ENCODE measurements around the gene VAV3.
"Not testable (repeated sequence)": the region's sequence is repeated elsewhere in the genome, so short reads cannot be mapped to it uniquely, and the experiment has no call there.

Gene VAV3

DNA sequence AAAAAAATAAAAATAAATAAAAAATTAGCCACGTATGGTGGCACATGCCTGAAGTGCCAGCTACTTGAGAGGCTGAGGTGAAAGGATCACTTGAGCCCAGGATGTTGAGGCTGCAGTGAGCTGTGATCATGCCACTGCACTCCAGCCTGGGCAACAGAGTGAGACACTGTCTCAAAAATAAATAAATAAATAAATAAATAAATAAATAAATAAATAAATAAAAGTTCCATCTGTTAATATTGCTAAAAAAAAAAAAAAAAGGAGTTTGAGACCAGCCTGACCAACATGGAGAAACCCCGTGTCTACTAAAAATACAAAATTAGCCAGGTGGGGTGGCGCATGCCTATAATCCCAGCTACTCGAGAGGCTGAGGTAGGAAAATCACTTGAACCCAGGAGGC, 244.8 kb downstream of the VAV3 start:
- H2AFZ ChIP-seq (ENCODE audit: low read length); H3K79me1 ChIP-seq (ENCODE audit: low read depth, low read length); H2BK15ac ChIP-seq (ENCODE audit: low read length); H3K4me2 ChIP-seq (ENCODE audit: insufficient read depth, low read length, poor library complexity, severe bottlenecking); DNase-seq (ENCODE audit: low spot score); H3K27ac ChIP-seq (replicated peaks; ENCODE audit: low read length); H3K27me3 ChIP-seq (ENCODE audit: control insufficient read depth in 3 of 3, insufficient read depth in 3 of 3, low read depth in 1 of 3, low read length in 3 of 3); H3K23ac ChIP-seq (ENCODE audit: low read depth, low read length, poor library complexity); H3K9me3 ChIP-seq (replicated peaks in 1 of 2; ENCODE audit: control insufficient read depth in 2 of 2, insufficient read depth in 1 of 2, low read depth in 1 of 2, low read length in 2 of 2); H2AK5ac ChIP-seq (ENCODE audit: low read depth, low read length); H3K9ac ChIP-seq (ENCODE audit: low read depth, low read length, poor library complexity); H3K14ac ChIP-seq (ENCODE audit: low read length); H3K4ac ChIP-seq (ENCODE audit: low read length); H3K18ac ChIP-seq (ENCODE audit: low read length); H4K8ac ChIP-seq (ENCODE audit: low read depth, low read length); H2BK5ac ChIP-seq (ENCODE audit: low read length); H2BK120ac ChIP-seq (ENCODE audit: low read depth, low read length); H2BK12ac ChIP-seq (ENCODE audit: low read length); H3K36me3 ChIP-seq (replicated peaks in 1 of 2; ENCODE audit: control insufficient read depth in 2 of 2, insufficient read depth in 2 of 2, low read length in 2 of 2); H3K4me1 ChIP-seq (ENCODE audit: control insufficient read depth in 2 of 2, insufficient read depth in 1 of 2, low read depth in 1 of 2, low read length in 2 of 2); H4K91ac ChIP-seq (ENCODE audit: low read depth, low read length, poor library complexity); H3K4me3 ChIP-seq (ENCODE audit: low read length in 2 of 2): not testable (repeated sequence)
- no CpG with 5 or more reads among the region's 4 CpGs for WGBS, 2 donors (ENCODE audit: extremely low coverage in 2 of 2, insufficient read length in 2 of 2, insufficient replicate concordance in 1 of 2)

- Histone ChIP-seq H3K9ac (ENCODE audit: low read depth, low read length, poor library complexity) (no peak overlapping the region), H4K8ac (ENCODE audit: low read depth, low read length) (no peak overlapping the region), H3K9me3 (replicated peaks in 1 of 2; ENCODE audit: control insufficient read depth in 2 of 2, insufficient read depth in 1 of 2, low read depth in 1 of 2, low read length in 2 of 2) (no peaks in the 10 kb centered on the region), H2AFZ (ENCODE audit: low read length) (no peak overlapping the region), H4K91ac (ENCODE audit: low read depth, low read length, poor library complexity) (no peak overlapping the region), H3K4me2 (ENCODE audit: insufficient read depth, low read length, poor library complexity, severe bottlenecking) (no peak overlapping the region), H2AK5ac (ENCODE audit: low read depth, low read length) (no peak overlapping the region), H3K14ac (ENCODE audit: low read length) (no peak overlapping the region), H3K36me3 (replicated peaks in 1 of 2; ENCODE audit: control insufficient read depth in 2 of 2, insufficient read depth in 2 of 2, low read length in 2 of 2) (no peaks in the 10 kb centered on the region), H3K4me1 (ENCODE audit: control insufficient read depth in 2 of 2, insufficient read depth in 1 of 2, low read depth in 1 of 2, low read length in 2 of 2) (no peaks in the 10 kb centered on the region), H3K79me1 (ENCODE audit: low read depth, low read length) (no peaks in the 10 kb centered on the region), H2BK15ac (ENCODE audit: low read length) (no peak overlapping the region), H3K4ac (ENCODE audit: low read length) (no peak overlapping the region), H3K18ac (ENCODE audit: low read length) (no peak overlapping the region), H2BK12ac (ENCODE audit: low read length) (no peak overlapping the region), H3K27ac (replicated peaks; ENCODE audit: low read length) (no peak overlapping the region), H3K27me3 (ENCODE audit: control insufficient read depth in 3 of 3, insufficient read depth in 3 of 3, low read depth in 1 of 3, low read length in 3 of 3) (no peaks in the 10 kb centered on the region), H3K23ac (ENCODE audit: low read depth, low read length, poor library complexity) (no peak overlapping the region), H3K4me3 (ENCODE audit: low read length in 2 of 2) (no peak overlapping the region), H2BK5ac (ENCODE audit: low read length) (no peak overlapping the region), H2BK120ac (ENCODE audit: low read depth, low read length) (no peak overlapping the region)
- DNase-seq (ENCODE audit: low spot score) = no peak
Measured at GRCh38 chr1:107710005-107710404, 255.0 kb downstream of the VAV3 start.

DNA sequence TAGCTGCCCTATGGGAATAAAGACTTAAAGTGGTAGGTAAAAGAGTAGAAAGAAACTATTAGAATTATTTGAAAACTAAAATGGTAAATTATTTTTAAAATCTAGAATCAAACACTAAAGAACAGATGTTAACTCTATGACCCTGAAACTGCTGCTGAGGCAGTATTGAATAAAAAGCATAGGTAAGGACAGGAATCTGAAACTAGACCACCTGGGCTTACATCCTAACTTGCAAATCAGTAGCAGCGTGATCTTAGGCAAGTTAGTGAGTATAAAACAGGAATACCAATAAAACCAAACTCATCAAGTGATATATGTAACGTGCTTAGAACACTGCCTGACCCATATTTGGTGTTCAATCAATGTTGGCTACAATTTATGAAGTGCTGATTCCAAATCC, 257.9 kb downstream of the VAV3 start:
- no peak overlapping the region for H4K8ac ChIP-seq (ENCODE audit: low read depth, low read length)
- no peak overlapping the region for H3K14ac ChIP-seq (ENCODE audit: low read length)
- no peaks in the 10 kb centered on the region for H3K4me1 ChIP-seq (ENCODE audit: control insufficient read depth in 2 of 2, insufficient read depth in 1 of 2, low read depth in 1 of 2, low read length in 2 of 2)
- no peak overlapping the region for H3K9ac ChIP-seq (ENCODE audit: low read depth, low read length, poor library complexity)
- no peak overlapping the region for H3K4me3 ChIP-seq (ENCODE audit: low read length in 2 of 2)
- no peaks in the 10 kb centered on the region for H3K79me1 ChIP-seq (ENCODE audit: low read depth, low read length)
- H3K36me3 ChIP-seq (replicated peaks in 1 of 2; ENCODE audit: control insufficient read depth in 2 of 2, insufficient read depth in 2 of 2, low read length in 2 of 2) = no peaks in the 10 kb centered on the region
- no peak overlapping the region for H3K27ac ChIP-seq (replicated peaks; ENCODE audit: low read length)
- H3K23ac ChIP-seq (ENCODE audit: low read depth, low read length, poor library complexity) = no peak overlapping the region
- no peak overlapping the region for H2AK5ac ChIP-seq (ENCODE audit: low read depth, low read length)
- H2BK15ac ChIP-seq (ENCODE audit: low read length) = no peak overlapping the region
- H2BK12ac ChIP-seq (ENCODE audit: low read length) = no peak overlapping the region
- H3K27me3 ChIP-seq (ENCODE audit: control insufficient read depth in 3 of 3, insufficient read depth in 3 of 3, low read depth in 1 of 3, low read length in 3 of 3) = no peaks in the 10 kb centered on the region
- no peak overlapping the region for H4K91ac ChIP-seq (ENCODE audit: low read depth, low read length, poor library complexity)
- H3K4ac ChIP-seq (ENCODE audit: low read length) = no peak overlapping the region
- WGBS, 2 donors (ENCODE audit: extremely low coverage in 2 of 2, insufficient read length in 2 of 2, insufficient replicate concordance in 1 of 2) = no CpG with 5 or more reads among the region's 2 CpGs
- no peak overlapping the region for H3K18ac ChIP-seq (ENCODE audit: low read length)
- DNase-seq (ENCODE audit: low spot score) = no peak
- H3K4me2 ChIP-seq (ENCODE audit: insufficient read depth, low read length, poor library complexity, severe bottlenecking) = no peak overlapping the region
- H2BK120ac ChIP-seq (ENCODE audit: low read depth, low read length) = no peak overlapping the region
- H2AFZ ChIP-seq (ENCODE audit: low read length) = no peak overlapping the region
- H2BK5ac ChIP-seq (ENCODE audit: low read length) = no peak overlapping the region
- no peaks in the 10 kb centered on the region for H3K9me3 ChIP-seq (replicated peaks in 1 of 2; ENCODE audit: control insufficient read depth in 2 of 2, insufficient read depth in 1 of 2, low read depth in 1 of 2, low read length in 2 of 2)

DNA sequence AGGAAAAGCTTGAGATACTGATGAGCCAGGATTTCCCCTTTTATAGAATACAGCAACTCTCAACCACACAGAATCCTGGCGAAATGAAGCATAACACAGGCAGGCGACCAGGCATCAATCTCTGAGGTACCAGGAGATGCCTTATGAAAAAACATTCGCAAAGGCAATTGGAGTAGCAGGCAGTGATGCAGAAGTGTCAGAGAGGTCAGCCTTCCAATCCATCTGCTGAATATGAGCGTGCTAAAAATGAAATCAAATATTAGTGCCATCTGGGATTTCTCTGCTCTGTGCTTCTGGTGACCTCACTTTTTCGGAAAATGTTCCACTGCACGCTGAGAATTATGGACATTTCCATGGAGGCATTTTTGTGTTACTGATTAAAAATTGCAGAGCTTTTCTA, 258.8 kb downstream of the VAV3 start:
- H3K9ac ChIP-seq (ENCODE audit: low read depth, low read length, poor library complexity) = no peak overlapping the region
- no peak overlapping the region for H2AFZ ChIP-seq (ENCODE audit: low read length)
- H3K18ac ChIP-seq (ENCODE audit: low read length) = no peak overlapping the region
- no peak overlapping the region for H2BK15ac ChIP-seq (ENCODE audit: low read length)
- no peaks in the 10 kb centered on the region for H3K4me1 ChIP-seq (ENCODE audit: control insufficient read depth in 2 of 2, insufficient read depth in 1 of 2, low read depth in 1 of 2, low read length in 2 of 2)
- no peak overlapping the region for H3K4me3 ChIP-seq (ENCODE audit: low read length in 2 of 2)
- H3K27me3 ChIP-seq (ENCODE audit: control insufficient read depth in 3 of 3, insufficient read depth in 3 of 3, low read depth in 1 of 3, low read length in 3 of 3) = no peaks in the 10 kb centered on the region
- H3K4me2 ChIP-seq (ENCODE audit: insufficient read depth, low read length, poor library complexity, severe bottlenecking) = no peak overlapping the region
- H2BK120ac ChIP-seq (ENCODE audit: low read depth, low read length) = no peak overlapping the region
- WGBS, 2 donors (ENCODE audit: extremely low coverage in 2 of 2, insufficient read length in 2 of 2, insufficient replicate concordance in 1 of 2) = no CpG with 5 or more reads among the region's 6 CpGs
- no peak for DNase-seq (ENCODE audit: low spot score)
- H4K8ac ChIP-seq (ENCODE audit: low read depth, low read length) = no peak overlapping the region
- no peak overlapping the region for H2BK5ac ChIP-seq (ENCODE audit: low read length)
- no peak overlapping the region for H3K14ac ChIP-seq (ENCODE audit: low read length)
- no peaks in the 10 kb centered on the region for H3K36me3 ChIP-seq (replicated peaks in 1 of 2; ENCODE audit: control insufficient read depth in 2 of 2, insufficient read depth in 2 of 2, low read length in 2 of 2)
- no peak overlapping the region for H2BK12ac ChIP-seq (ENCODE audit: low read length)
- no peaks in the 10 kb centered on the region for H3K79me1 ChIP-seq (ENCODE audit: low read depth, low read length)
- no peak overlapping the region for H3K27ac ChIP-seq (replicated peaks; ENCODE audit: low read length)
- no peak overlapping the region for H2AK5ac ChIP-seq (ENCODE audit: low read depth, low read length)
- no peak overlapping the region for H4K91ac ChIP-seq (ENCODE audit: low read depth, low read length, poor library complexity)
- H3K23ac ChIP-seq (ENCODE audit: low read depth, low read length, poor library complexity) = no peak overlapping the region
- H3K9me3 ChIP-seq (replicated peaks in 1 of 2; ENCODE audit: control insufficient read depth in 2 of 2, insufficient read depth in 1 of 2, low read depth in 1 of 2, low read length in 2 of 2) = no peaks in the 10 kb centered on the region
- no peak overlapping the region for H3K4ac ChIP-seq (ENCODE audit: low read length)
